SK-N-SH treated with all-trans-retinoic acid at 6 μM for 48 hours (cell line): Measurements from ENCODE around the gene FBXL16.

ENCODE experiments used
- ATAC-seq: fragments of 200-7000 bp; cut with Tn5 transposase; 3 replicates; pipeline ENCODE4 v1.9.1; 2020; ENCODE audit warnings: mild to moderate bottlenecking, moderate library complexity
- ARNTL ChIP-seq: fragments of 450-650 bp; formaldehyde crosslinking; IDR thresholded peaks from 2 replicates; pipeline ENCODE4 v1.5.0; 2020; ENCODE audit warnings: low read depth, mild to moderate bottlenecking, moderate library complexity, borderline replicate concordance
- BACH2 ChIP-seq: fragments of 250-450 bp; sonication (Bioruptor Pico); IDR thresholded peaks from 2 replicates; pipeline ENCODE4 v1.9.0; 2021; ENCODE audit warnings: mild to moderate bottlenecking, borderline replicate concordance
- CREB5 ChIP-seq: fragments of 250-450 bp; sonication (Bioruptor Pico); IDR thresholded peaks from 2 replicates; pipeline ENCODE4 v1.5.1; 2020; ENCODE audit warnings: low read depth, mild to moderate bottlenecking, moderate library complexity
- CSDC2 ChIP-seq: fragments of 250-450 bp; sonication (Bioruptor Pico); IDR thresholded peaks from 2 replicates; pipeline ENCODE4 v1.5.0; 2020; ENCODE audit warnings: mild to moderate bottlenecking, moderate library complexity
- CSRNP3 ChIP-seq: fragments of 250-450 bp; sonication (Bioruptor Pico); IDR thresholded peaks from 2 replicates; pipeline ENCODE4 v1.5.1; 2021; ENCODE audit warnings: mild to moderate bottlenecking, moderate library complexity
- ESRRG ChIP-seq: fragments of 250-450 bp; sonication (Bioruptor Pico); IDR thresholded peaks from 2 replicates; pipeline ENCODE4 v1.6.1; 2021; ENCODE audit warnings: mild to moderate bottlenecking
- GLIS3 ChIP-seq: fragments of 250-450 bp; sonication (Bioruptor Pico); IDR thresholded peaks from 2 replicates; pipeline ENCODE4 v1.5.0; 2020; ENCODE audit warnings: mild to moderate bottlenecking, moderate library complexity
- OSR1 ChIP-seq: fragments of 250-450 bp; sonication (Bioruptor Pico); IDR thresholded peaks from 2 replicates; pipeline ENCODE4 v1.8.0; 2022; ENCODE audit warnings: moderate library complexity, mild to moderate bottlenecking, inconsistent platforms
- PATZ1 ChIP-seq: fragments of 250-450 bp; sonication (Bioruptor Pico); IDR thresholded peaks from 2 replicates; pipeline ENCODE4 v1.8.0; 2020; ENCODE audit warnings: mild to moderate bottlenecking, moderate library complexity, borderline replicate concordance
- PPARA ChIP-seq: fragments of 250-450 bp; sonication (Bioruptor Pico); IDR thresholded peaks from 2 replicates; pipeline ENCODE4 v1.5.0; 2020; ENCODE audit warnings: mild to moderate bottlenecking, borderline replicate concordance
- RARB ChIP-seq: fragments of 250-450 bp; sonication (Bioruptor Pico); IDR thresholded peaks from 2 replicates; pipeline ENCODE4 v1.8.0; 2021; ENCODE audit warnings: mild to moderate bottlenecking, moderate library complexity
- SNAI2 ChIP-seq: fragments of 250-450 bp; sonication (Bioruptor Pico); IDR thresholded peaks from 2 replicates; pipeline ENCODE4 v1.5.0; 2020; ENCODE audit warnings: mild to moderate bottlenecking, moderate library complexity
- TCF4 ChIP-seq: fragments of 250-450 bp; sonication (Bioruptor Pico); IDR thresholded peaks from 2 replicates; pipeline ENCODE4 v1.8.0; 2021; ENCODE audit warnings: mild to moderate bottlenecking, moderate library complexity, borderline replicate concordance
- TOX ChIP-seq: fragments of 250-450 bp; sonication (Bioruptor Pico); IDR thresholded peaks from 2 replicates; pipeline ENCODE4 v1.8.0; 2021; ENCODE audit warnings: mild to moderate bottlenecking, moderate library complexity, borderline replicate concordance
- ZC3H10 ChIP-seq: fragments of 250-450 bp; sonication (Bioruptor Pico); IDR thresholded peaks from 2 replicates; pipeline ENCODE4 v1.5.1; 2021; ENCODE audit warnings: mild to moderate bottlenecking, moderate library complexity
- ZFP30 ChIP-seq: fragments of 450-650 bp; formaldehyde crosslinking; IDR thresholded peaks from 2 replicates; pipeline ENCODE4 v1.5.0; 2022; ENCODE audit warnings: mild to moderate bottlenecking, moderate library complexity
- ZNF565 ChIP-seq: fragments of 450-650 bp; formaldehyde crosslinking; conservative IDR thresholded peaks from 2 replicates; pipeline ENCODE4 v1.5.0; 2020; ENCODE audit warnings: low read depth, mild to moderate bottlenecking, moderate library complexity

The FBXL16 gene

GRCh38 chr16:687499-687898 lies 18.1 kb downstream of the FBXL16 start:
- ATAC-seq, result no peak
- no peak for TF ChIP-seq SNAI2
- TF ChIP-seq OSR1, result no peak
- TF ChIP-seq CSDC2, result no peak
- TF ChIP-seq ESRRG (CRISPR knock-in tag), result no peak
- no peak for TF ChIP-seq CSRNP3 (CRISPR knock-in tag)
- no peak for TF ChIP-seq PATZ1 (CRISPR knock-in tag)
- TF ChIP-seq TCF4, result no peak
- TF ChIP-seq RARB, result no peak
- no peak for TF ChIP-seq CREB5 (CRISPR knock-in tag)
- TF ChIP-seq GLIS3, result no peak
- no peak for TF ChIP-seq ZC3H10 (CRISPR knock-in tag)
- no peak for TF ChIP-seq ZNF565 (CRISPR knock-in tag)
- TF ChIP-seq ARNTL (CRISPR knock-in tag), result no peak
- TF ChIP-seq, all 23 proteins: peak for 0

GRCh38 chr16:686459-687260 lies 18.9 kb downstream of the FBXL16 start:
- TF ChIP-seq GLIS3 (no peak), ZFP30 (CRISPR knock-in tag) (no peak), PPARA (CRISPR knock-in tag) (no peak), SNAI2 (no peak), ARNTL (CRISPR knock-in tag) (no peak), CSRNP3 (CRISPR knock-in tag) (no peak), BACH2 (CRISPR knock-in tag) (no peak), TOX (CRISPR knock-in tag) (no peak), CREB5 (CRISPR knock-in tag) (no peak), ESRRG (CRISPR knock-in tag) (no peak), PATZ1 (CRISPR knock-in tag) (no peak)
- no peak for ATAC-seq

- no peak for TF ChIP-seq ZC3H10 (CRISPR knock-in tag)
- no peak for TF ChIP-seq CREB5 (CRISPR knock-in tag)
- TF ChIP-seq GLIS3, result no peak
- peak; percentile 20 for ATAC-seq
Observed at GRCh38 chr16:685967-686366, 19.6 kb downstream of the FBXL16 start.
